Thymus (tissue), 14 donors: ENCODE measurements around the gene ELMO3. TPM values are rescaled to one million over a fixed set of nuclear protein-coding genes. Genes with fewer than 3 reads are reported as not detected.

ENCODE experiments used
- DNase-seq, 9 donors: peaks; one replicate each; pipeline ENCODE4 v3.0.0-alpha.2; 2013; ENCODE audit warnings: low spot score in 9 of 9, low read depth in 6 of 9, missing footprints in 1 of 9
- H3K27ac ChIP-seq, 2 donors: one replicate each; pipeline ENCODE4 v1.5.1; 2013; ENCODE audit warnings: control low read depth in 1 of 2, low read depth in 1 of 2, low read length in 1 of 2, mild to moderate bottlenecking in 1 of 2, moderate library complexity in 1 of 2
- H3K27me3 ChIP-seq, 2 donors: one replicate each; pipeline ENCODE4 v1.5.1; 2013; ENCODE audit warnings: low read length in 1 of 2; ENCODE audit not compliant: control insufficient read depth in 2 of 2, insufficient read depth in 1 of 2
- H3K36me3 ChIP-seq, 2 donors: one replicate each; pipeline ENCODE4 v1.5.1; 2013; ENCODE audit warnings: low read length in 1 of 2, mild to moderate bottlenecking in 1 of 2, moderate library complexity in 1 of 2; ENCODE audit not compliant: control insufficient read depth in 2 of 2, insufficient read depth in 2 of 2
- H3K4me1 ChIP-seq, 2 donors: one replicate each; pipeline ENCODE4 v1.5.1; 2013; ENCODE audit warnings: low read length in 2 of 2; ENCODE audit not compliant: control insufficient read depth in 2 of 2, insufficient read depth in 2 of 2
- H3K4me3 ChIP-seq, 2 donors: one replicate each; pipeline ENCODE4 v1.5.1; 2013; ENCODE audit warnings: low read length in 2 of 2, control low read depth in 1 of 2, mild to moderate bottlenecking in 1 of 2
- H3K9me3 ChIP-seq, 2 donors: one replicate each; pipeline ENCODE4 v1.5.1; 2013; ENCODE audit warnings: low read length in 1 of 2, mild to moderate bottlenecking in 1 of 2; ENCODE audit not compliant: control insufficient read depth in 2 of 2, insufficient read depth in 1 of 2
- WGBS: extraction: QIAGEN DNeasy Blood & Tissue Kit; methylation state at CpG from one replicate; pipeline ENCODE4 v1.1.7; 2013; 5-methylcytosine and 5-hydroxymethylcytosine counted together
- long read RNA-seq, 10 donors: transcript quantifications; one replicate each; lab custom pipeline, GENCODE V29; 2026
- polyA plus RNA-seq: library from polyadenylated mRNA; stranded (reverse); fragments of 200-250 nt; gene quantifications from one replicate; pipeline ENCODE4 v1.2.3, GENCODE V29; 2013
- total RNA-seq: library from RNA; stranded (reverse); fragments of 120-200 nt; gene quantifications from one replicate; pipeline ENCODE4 v1.2.4, GENCODE V29; 2013
- donor health status: healthy.

ELMO3 gene, protein sequence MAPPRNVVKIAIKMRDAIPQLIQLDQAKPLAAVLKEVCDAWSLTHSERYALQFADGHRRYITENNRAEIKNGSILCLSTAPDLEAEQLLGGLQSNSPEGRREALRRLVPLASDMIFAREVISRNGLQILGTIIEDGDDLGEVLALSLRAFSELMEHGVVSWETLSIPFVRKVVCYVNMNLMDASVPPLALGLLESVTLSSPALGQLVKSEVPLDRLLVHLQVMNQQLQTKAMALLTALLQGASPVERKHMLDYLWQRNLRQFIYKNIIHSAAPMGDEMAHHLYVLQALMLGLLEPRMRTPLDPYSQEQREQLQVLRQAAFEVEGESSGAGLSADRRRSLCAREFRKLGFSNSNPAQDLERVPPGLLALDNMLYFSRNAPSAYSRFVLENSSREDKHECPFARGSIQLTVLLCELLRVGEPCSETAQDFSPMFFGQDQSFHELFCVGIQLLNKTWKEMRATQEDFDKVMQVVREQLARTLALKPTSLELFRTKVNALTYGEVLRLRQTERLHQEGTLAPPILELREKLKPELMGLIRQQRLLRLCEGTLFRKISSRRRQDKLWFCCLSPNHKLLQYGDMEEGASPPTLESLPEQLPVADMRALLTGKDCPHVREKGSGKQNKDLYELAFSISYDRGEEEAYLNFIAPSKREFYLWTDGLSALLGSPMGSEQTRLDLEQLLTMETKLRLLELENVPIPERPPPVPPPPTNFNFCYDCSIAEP
- total RNA-seq (2.3 TPM), polyA plus RNA-seq (15.3 TPM)
- long read RNA-seq, donor 1: 0 reads
- long read RNA-seq, donor 2: 0 reads
- long read RNA-seq, donor 3: 0 reads
- long read RNA-seq, donor 4: 0 reads
- long read RNA-seq, donor 5, partial matches to known transcripts: 5 of 5 reads
- long read RNA-seq, donor 5, other reads (novel, unspliced or antisense): 0 of 5 reads
- long read RNA-seq, donor 6: 0 reads
- long read RNA-seq, donor 7: 0 reads
- long read RNA-seq, donor 8: 0 reads
- long read RNA-seq, donor 9, partial matches to known transcripts: 0 of 1 reads
- long read RNA-seq, donor 9, other reads (novel, unspliced or antisense): 0 of 1 reads
- long read RNA-seq, donor 10: 0 reads

- H3K9me3 ChIP-seq: no peaks in the 10 kb centered on the region
- peak within 1 kb of the TSS in 1 of 2 donors; percentile 12 for H3K4me3 ChIP-seq
- DNase-seq: no peak
- H3K27ac ChIP-seq: no peak within 1 kb of the TSS
- WGBS: 93% methylated on average over 61 of the region's 61 CpGs
- no peaks in the 10 kb centered on the region for H3K27me3 ChIP-seq
- H3K4me1 ChIP-seq: no peaks in the 10 kb centered on the region
- peaks cover 73 to 97% of the 10 kb centered on the region in 2 donors for H3K36me3 ChIP-seq
These were observed at the start of gene ELMO3 for GRCh38 chr16:67199011-67199807. TSS of gene ELMO3 (plus strand) at chr16:67199131. CDS start at chr16:67199327, 196 bp downstream.

- 80% methylated on average over 77 of the region's 77 CpGs for WGBS
- H3K27ac ChIP-seq: no peak overlapping the region
- peaks cover 7 to 12% of the 10 kb centered on the region in 2 donors for H3K4me1 ChIP-seq
- peaks cover 5 to 13% of the 10 kb centered on the region in 2 donors for H3K9me3 ChIP-seq
- H3K4me3 ChIP-seq: no peak overlapping the region
- peaks cover 36 to 45% of the 10 kb centered on the region in 2 donors for H3K36me3 ChIP-seq
- no peak for DNase-seq
- peaks cover 36 to 58% of the 10 kb centered on the region in 2 donors for H3K27me3 ChIP-seq
These were observed 49.5 kb upstream of the ELMO3 start for GRCh38 chr16:67149276-67150046.

DNA sequence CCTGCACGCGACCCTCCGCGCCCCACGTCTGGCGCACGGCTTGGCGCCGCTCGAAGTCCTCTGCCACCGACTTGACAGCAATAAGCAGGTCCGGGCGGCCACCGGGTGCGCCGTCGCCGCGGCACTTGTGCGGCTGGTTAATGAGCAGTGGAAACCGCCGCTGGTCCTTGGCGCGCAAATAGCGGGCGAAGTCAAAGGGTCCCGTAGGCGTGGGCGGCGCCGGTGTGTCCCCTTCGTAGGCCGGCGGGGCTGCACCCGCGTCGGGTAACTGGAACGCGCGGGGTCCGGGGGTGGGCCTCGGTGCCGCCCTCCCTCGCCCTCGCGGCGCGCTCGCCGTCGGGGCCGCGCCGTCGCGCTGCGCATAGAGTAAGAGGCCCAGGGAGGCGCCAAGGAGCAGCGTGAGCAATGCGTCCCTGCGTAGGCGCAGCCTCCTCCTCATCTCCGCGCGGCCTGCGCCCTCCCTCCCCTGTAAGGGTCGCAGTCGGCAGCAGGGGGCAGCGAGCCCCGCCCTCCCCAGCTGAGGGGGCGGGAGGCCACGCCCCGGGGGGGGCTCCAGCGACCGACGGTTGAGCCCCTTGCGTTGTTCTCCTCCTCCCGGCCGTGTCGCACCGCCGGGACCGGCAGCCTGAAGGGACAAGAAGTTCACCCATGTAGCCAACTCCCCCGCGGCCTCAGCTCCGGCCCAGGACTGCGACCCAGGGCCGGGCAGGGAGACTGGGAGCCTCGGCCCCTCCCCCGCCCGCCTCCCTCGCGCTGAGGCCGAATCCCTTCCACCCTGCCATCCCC lies 48.7 kb upstream of the ELMO3 start:
- DNase-seq: peak in 3 of 9 donors; percentile 42 to 61 (median 59)

DNA sequence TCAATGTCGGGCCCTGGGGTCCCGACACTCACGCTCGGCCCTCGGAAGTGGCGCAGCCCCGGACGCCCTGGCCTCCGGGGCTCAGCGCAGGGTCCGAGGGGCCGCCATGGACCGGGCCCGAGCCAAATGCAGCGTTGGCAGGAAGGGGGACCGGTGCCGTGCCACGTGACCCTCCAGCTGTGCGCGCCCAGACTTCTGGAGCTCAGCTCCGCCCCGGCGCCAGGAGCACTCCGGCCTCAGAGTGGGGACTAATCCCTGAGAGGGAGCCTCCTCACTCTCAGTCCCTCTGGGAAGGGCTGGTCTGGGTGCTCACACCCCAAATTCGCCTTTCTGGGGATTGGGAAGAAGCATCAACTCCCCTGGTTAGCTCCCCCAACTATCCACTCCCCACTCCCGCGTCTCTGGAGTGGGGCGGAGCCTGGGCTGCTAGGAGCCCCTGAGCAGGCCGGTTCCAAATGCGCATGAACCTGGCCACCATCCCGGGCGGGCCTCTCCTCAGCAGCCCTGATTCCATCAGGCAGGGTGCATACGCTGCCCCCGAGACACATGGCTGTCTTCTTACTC lies 48.0 kb upstream of the ELMO3 start, which contains the start of gene B3GNT9:
TSS of gene B3GNT9 (minus strand) at position 166 of the 564 bp plus-strand sequence. CDS start 513 bp downstream, outside the sequence.
- peaks cover 10 to 21% of the 10 kb centered on the region in 2 donors for H3K4me1 ChIP-seq
- peaks cover 5 to 13% of the 10 kb centered on the region in 2 donors for H3K9me3 ChIP-seq
- peak within 1 kb of the TSS; percentile 18 to 63 for H3K4me3 ChIP-seq
- WGBS: 4% methylated on average over 34 of the region's 34 CpGs
- peak within 1 kb of the TSS in 1 of 2 donors; percentile 37 for H3K27ac ChIP-seq
- H3K36me3 ChIP-seq: peaks cover 21 to 32% of the 10 kb centered on the region in 2 donors
- no peak for DNase-seq
- peaks cover 47 to 73% of the 10 kb centered on the region in 2 donors for H3K27me3 ChIP-seq

More for the DNA sequence above, 48.7 kb upstream of the ELMO3 start:
- Histone ChIP-seq H3K27me3 (peaks cover 44 to 66% of the 10 kb centered on the region in 2 donors), H3K27ac (peak overlapping the region in 1 of 2 donors; percentile 37), H3K4me1 (peaks cover 10 to 16% of the 10 kb centered on the region in 2 donors), H3K9me3 (peaks cover 5 to 13% of the 10 kb centered on the region in 2 donors), H3K4me3 (peak overlapping the region; percentile 18 to 63), H3K36me3 (peaks cover 28 to 38% of the 10 kb centered on the region in 2 donors)
- 10% methylated on average over 94 of the region's 94 CpGs for WGBS

DNA sequence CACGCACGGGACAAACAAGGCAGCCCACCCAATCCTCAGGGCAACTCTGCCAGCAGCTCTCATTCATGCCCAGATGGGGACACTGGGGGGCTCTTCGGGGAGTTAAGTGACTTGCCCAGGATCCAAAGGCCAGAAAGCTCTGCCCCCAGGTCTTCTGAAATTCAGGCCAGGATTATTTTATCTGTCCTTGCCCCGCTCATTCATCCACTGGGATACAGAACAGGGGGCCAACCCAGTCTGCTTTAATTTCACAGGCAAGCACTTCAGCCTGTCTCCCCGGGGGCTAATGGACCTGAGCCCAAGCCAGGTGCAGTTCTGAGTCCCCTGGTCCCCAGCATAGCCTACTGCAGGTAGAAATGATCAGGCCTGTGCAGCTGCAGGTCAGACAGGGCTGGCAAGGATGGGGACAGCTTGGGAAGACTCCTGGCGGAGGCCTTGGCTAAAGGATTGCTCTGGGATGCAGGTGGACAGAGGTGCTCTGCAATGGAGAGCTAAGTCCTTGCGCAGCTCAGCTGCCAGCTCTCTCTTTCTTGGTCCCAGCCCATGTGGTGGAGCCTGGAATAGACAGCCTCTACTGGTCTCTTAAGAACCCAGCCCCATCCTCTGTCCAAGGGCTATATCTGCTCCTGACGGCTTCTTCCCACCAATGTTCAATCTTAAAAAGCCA lies 47.4 kb upstream of the ELMO3 start:
- Histone ChIP-seq H3K4me3 (no peak overlapping the region), H3K36me3 (peaks cover 16 to 25% of the 10 kb centered on the region in 2 donors), H3K27ac (no peak overlapping the region), H3K9me3 (peaks cover 5 to 13% of the 10 kb centered on the region in 2 donors), H3K4me1 (peaks cover 10 to 21% of the 10 kb centered on the region in 2 donors), H3K27me3 (peaks cover 50 to 79% of the 10 kb centered on the region in 2 donors)
- no peak for DNase-seq
- 83% methylated on average over 8 of the region's 8 CpGs for WGBS

- Histone ChIP-seq H3K27ac (no peak overlapping the region), H3K36me3 (peaks cover 0 to 4% of the 10 kb centered on the region in 2 donors), H3K27me3 (peaks cover 48 to 97% of the 10 kb centered on the region in 2 donors), H3K9me3 (peaks cover 3 to 11% of the 10 kb centered on the region in 2 donors), H3K4me1 (peaks cover 21 to 32% of the 10 kb centered on the region in 2 donors), H3K4me3 (peak overlapping the region in 1 of 2 donors; percentile 34)
- no peak for DNase-seq
- 48% methylated on average over 61 of the region's 61 CpGs for WGBS
These were observed 44.2 kb upstream of the ELMO3 start for GRCh38 chr16:67154578-67155294.
